Right lobe of liver (tissue), 6 donors: ENCODE measurements around the gene CER1. TPM values are rescaled to one million over a fixed set of nuclear protein-coding genes. Genes with fewer than 3 reads are reported as not detected.

Experiments
- ATAC-seq, 4 donors: fragments of 200-7000 bp; cut with Tn5 transposase; one replicate each; pipeline ENCODE4 v1.9.1; 2020; ENCODE audit warnings: mild to moderate bottlenecking in 4 of 4, moderate library complexity in 4 of 4
- DNase-seq, 3 donors: peaks; one replicate each; pipeline ENCODE4 v3.0.0-alpha.2; 2020
- H3K27ac ChIP-seq, 3 donors: fragments of 200-600 bp; one replicate each; pipeline ENCODE4 v1.8.0; 2022
- H3K27me3 ChIP-seq, 2 donors: fragments of 200-600 bp; one replicate each; pipeline ENCODE4 v1.8.0; 2022
- H3K36me3 ChIP-seq, 4 donors: fragments of 200-600 bp; sonication (generic) in 1 of 4; one replicate each; pipeline versions ENCODE4 v1.5.1 to v1.8.0; 2017 to 2022; ENCODE audit warnings: control low read depth in 1 of 4
- H3K4me1 ChIP-seq, 4 donors: fragments of 200-600 bp; sonication (generic) in 1 of 4; one replicate each; pipeline versions ENCODE4 v1.5.1 to v1.8.0; 2017 to 2022; ENCODE audit warnings: control low read depth in 1 of 4
- H3K4me3 ChIP-seq, 3 donors: fragments of 200-600 bp; one replicate each; pipeline ENCODE4 v1.8.0; 2022
- H3K9me3 ChIP-seq, 4 donors: fragments of 200-600 bp; sonication (generic) in 1 of 4; one replicate each; pipeline versions ENCODE4 v1.5.1 to v1.8.0; 2017 to 2022; ENCODE audit warnings: control low read depth in 1 of 4
- POLR2A ChIP-seq: fragments of 450-650 bp; IDR thresholded peaks from one replicate; pipeline ENCODE4 v1.6.1; 2017; ENCODE audit warnings: antibody characterized with exemption, mild to moderate bottlenecking
- WGBS: methylation state at CpG from one replicate; pipeline ENCODE4 v1.1.6; 2018; ENCODE audit warnings: low coverage, low lambda C conversion rate; ENCODE audit not compliant: insufficient coverage; ENCODE audit errors: missing lambda C conversion rate; 5-methylcytosine and 5-hydroxymethylcytosine counted together
- intact Hi-C, 2 donors: fragments of 100-400 bp; cut with DNase I; formaldehyde crosslinking; loops; one replicate each; pipeline versions ENCODE4 v1.11.2 to v1.14.1; 2022
- total RNA-seq, 6 experiments: library from RNA; depleted of rRNA in 2 of 6; stranded (reverse); fragments of >200 nt in 2 of 6; fragmentation: NEBNext Ultra II Directional in 3 of 6; extraction: Animal tissue kit (Norgen Biotek cat#: 25700) in 3 of 6; gene quantifications; one replicate each; pipeline versions ENCODE4 v1.1.0 to v1.2.4, GENCODE V29; 2016 to 2023
- TF ChIP-seq, protein P1 (sequence below), 4 donors: fragments of 200-600 bp in 3 of 4; fragments of 450-650 bp in 1 of 4; IDR thresholded peaks; one replicate each; pipeline versions ENCODE4 v1.5.1 to v1.8.0; 2016 to 2022; ENCODE audit warnings: antibody characterized with exemption in 4 of 4, mild to moderate bottlenecking in 2 of 4
- donor health status: DM: no; HTN: yes; CAD: no.
- donor health status: DM: no; HTN: no; CAD: no.
- donor health status: DM: no; HTN: no; CAD: no.
- donor health status: DM: no; HTN: yes; CAD: no.
- donor health status: DM: no; HTN: yes; CAD: no.

CER1 gene
- total RNA-seq, 6 experiments from 2014 or later, result not detected

GRCh38 chr9:14752271-14752670 is 29.7 kb upstream of the CER1 start:
- H3K4me1 ChIP-seq, result no peaks in the 10 kb centered on the region
- ATAC-seq (peak; percentile 32 to 85 (median 68)), DNase-seq (peak in 1 of 3 donors; percentile 39)
- H3K9me3 ChIP-seq, result no peaks in the 10 kb centered on the region
- H3K27me3 ChIP-seq, result no peaks in the 10 kb centered on the region
- intact Hi-C loops, result no loop called here
- no peak overlapping the region for H3K4me3 ChIP-seq
- no peak overlapping the region for H3K27ac ChIP-seq
- TF ChIP-seq, protein P1, sequence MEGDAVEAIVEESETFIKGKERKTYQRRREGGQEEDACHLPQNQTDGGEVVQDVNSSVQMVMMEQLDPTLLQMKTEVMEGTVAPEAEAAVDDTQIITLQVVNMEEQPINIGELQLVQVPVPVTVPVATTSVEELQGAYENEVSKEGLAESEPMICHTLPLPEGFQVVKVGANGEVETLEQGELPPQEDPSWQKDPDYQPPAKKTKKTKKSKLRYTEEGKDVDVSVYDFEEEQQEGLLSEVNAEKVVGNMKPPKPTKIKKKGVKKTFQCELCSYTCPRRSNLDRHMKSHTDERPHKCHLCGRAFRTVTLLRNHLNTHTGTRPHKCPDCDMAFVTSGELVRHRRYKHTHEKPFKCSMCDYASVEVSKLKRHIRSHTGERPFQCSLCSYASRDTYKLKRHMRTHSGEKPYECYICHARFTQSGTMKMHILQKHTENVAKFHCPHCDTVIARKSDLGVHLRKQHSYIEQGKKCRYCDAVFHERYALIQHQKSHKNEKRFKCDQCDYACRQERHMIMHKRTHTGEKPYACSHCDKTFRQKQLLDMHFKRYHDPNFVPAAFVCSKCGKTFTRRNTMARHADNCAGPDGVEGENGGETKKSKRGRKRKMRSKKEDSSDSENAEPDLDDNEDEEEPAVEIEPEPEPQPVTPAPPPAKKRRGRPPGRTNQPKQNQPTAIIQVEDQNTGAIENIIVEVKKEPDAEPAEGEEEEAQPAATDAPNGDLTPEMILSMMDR (IDR thresholded peaks at IDR 0.05), result no peak
- TF ChIP-seq POLR2A, result no peak
- no peaks in the 10 kb centered on the region for H3K36me3 ChIP-seq
- WGBS, result 30% methylated on average over 1 of the region's 1 CpG

DNA sequence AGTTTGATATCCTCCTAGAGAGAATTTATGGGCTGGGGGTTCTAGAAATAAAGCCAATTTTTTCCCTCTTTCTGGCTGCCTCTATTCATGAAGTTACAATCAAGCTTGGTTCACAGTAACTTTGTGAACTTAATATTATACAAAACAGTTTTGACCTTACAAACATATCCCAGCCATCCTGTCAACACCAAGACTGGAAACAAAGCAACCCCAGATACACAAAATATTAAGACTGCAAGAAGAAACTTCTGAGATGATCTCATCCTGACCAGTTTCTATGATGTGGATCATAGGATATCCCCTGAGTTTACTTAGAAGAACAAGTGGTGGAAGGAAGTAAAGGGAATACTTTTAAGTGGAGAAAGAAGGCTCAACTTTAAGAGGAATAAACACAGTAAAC is 28.3 kb upstream of the CER1 start:
- Histone ChIP-seq H3K36me3 (no peaks in the 10 kb centered on the region), H3K27me3 (no peaks in the 10 kb centered on the region), H3K4me1 (no peaks in the 10 kb centered on the region), H3K27ac (no peak overlapping the region), H3K4me3 (no peak overlapping the region), H3K9me3 (no peaks in the 10 kb centered on the region)
- DNase-seq, result no peak
- TF ChIP-seq, protein P1 (IDR thresholded peaks at IDR 0.05), result no peak
- TF ChIP-seq POLR2A, result no peak
- no peak for ATAC-seq
- intact Hi-C loops, result no loop called here

DNA sequence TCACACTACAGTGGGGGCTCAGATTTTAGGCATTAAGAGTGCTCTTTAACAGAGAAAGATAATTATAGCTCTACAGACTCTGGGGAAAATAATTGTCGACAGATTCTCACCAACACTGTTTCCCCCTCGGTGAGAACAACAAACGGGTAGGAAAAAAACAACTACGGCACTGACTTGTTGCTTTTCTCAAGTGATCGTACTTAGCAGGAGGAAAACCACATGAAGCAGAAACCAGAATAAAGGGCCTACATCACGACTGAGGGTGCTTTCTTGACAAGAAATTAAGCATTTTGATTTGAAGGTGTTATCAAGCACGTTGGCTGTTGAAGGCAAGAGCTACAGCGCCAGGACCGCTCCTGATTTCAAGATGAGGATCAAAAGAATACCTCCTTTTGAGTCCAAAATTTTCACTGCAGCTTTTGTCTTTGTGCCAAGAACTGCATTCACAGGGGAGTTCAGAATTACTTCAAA is 27.2 kb upstream of the CER1 start:
- intact Hi-C loops, result no loop called here

GRCh38 chr9:14748373-14748772 is 25.8 kb upstream of the CER1 start:
- Histone ChIP-seq H3K36me3 (no peaks in the 10 kb centered on the region), H3K27me3 (no peaks in the 10 kb centered on the region), H3K9me3 (no peaks in the 10 kb centered on the region), H3K27ac (no peak overlapping the region), H3K4me1 (no peaks in the 10 kb centered on the region), H3K4me3 (no peak overlapping the region)
- intact Hi-C loops, result no loop called here
- ATAC-seq, result no peak
- TF ChIP-seq, protein P1 (IDR thresholded peaks at IDR 0.05), result no peak
- no peak for TF ChIP-seq POLR2A
- WGBS, result 75% methylated on average over 3 of the region's 3 CpGs
- no peak for DNase-seq

More for the DNA sequence above, 27.2 kb upstream of the CER1 start:
- H3K27ac ChIP-seq, result no peak overlapping the region
- TF ChIP-seq, protein P1 (IDR thresholded peaks at IDR 0.05), result no peak
- TF ChIP-seq POLR2A, result no peak
- H3K36me3 ChIP-seq, result no peaks in the 10 kb centered on the region
- no peak for ATAC-seq
- no peaks in the 10 kb centered on the region for H3K4me1 ChIP-seq
- no peak for DNase-seq
- H3K27me3 ChIP-seq, result no peaks in the 10 kb centered on the region
- no peak overlapping the region for H3K4me3 ChIP-seq
- 51% methylated on average over 9 of the region's 9 CpGs for WGBS
- H3K9me3 ChIP-seq, result no peaks in the 10 kb centered on the region

GRCh38 chr9:14747111-14747510 is 24.6 kb upstream of the CER1 start:
- DNase-seq (no peak), ATAC-seq (no peak)
- H3K9me3 ChIP-seq, result no peaks in the 10 kb centered on the region
- no peak overlapping the region for H3K4me3 ChIP-seq
- TF ChIP-seq POLR2A, result no peak
- TF ChIP-seq, protein P1 (IDR thresholded peaks at IDR 0.05), result no peak
- no peaks in the 10 kb centered on the region for H3K27me3 ChIP-seq
- H3K27ac ChIP-seq, result no peak overlapping the region
- H3K4me1 ChIP-seq, result no peaks in the 10 kb centered on the region
- intact Hi-C loops, result no loop called here
- H3K36me3 ChIP-seq, result no peaks in the 10 kb centered on the region
